CD4-positive, CD25-positive, alpha-beta regulatory T cell (primary cell): ENCODE data around the gene CYP2B6. TPM values are rescaled to one million over a fixed set of nuclear protein-coding genes. Genes with fewer than 3 reads are reported as not detected.

Experiments used
- ATAC-seq, 2 donors: fragments of 150-1000 bp; cut with Tn5 transposase; one replicate each; pipeline ENCODE4 v1.10.0; 2021; ENCODE audit warnings: low read depth in 2 of 2, moderate number of reproducible peaks in 2 of 2, moderate library complexity in 1 of 2
- DNase-seq, 3 donors: peaks; one replicate each; pipeline versions ENCODE4 v3.0.0 to v3.0.0-alpha.2; 2012 to 2022; ENCODE audit warnings: mixed read lengths in 1 of 3
- H3K27ac ChIP-seq: one replicate; pipeline ENCODE4 v1.7.0; 2013; ENCODE audit warnings: mild to moderate bottlenecking, low read length; ENCODE audit not compliant: insufficient read depth, poor library complexity, severe bottlenecking
- H3K27me3 ChIP-seq: one replicate; pipeline ENCODE4 v1.7.0; 2013; ENCODE audit warnings: low read length; ENCODE audit not compliant: control insufficient read depth, insufficient read depth
- H3K36me3 ChIP-seq: one replicate; pipeline ENCODE4 v1.7.0; 2013; ENCODE audit warnings: mild to moderate bottlenecking, low read length, moderate library complexity; ENCODE audit not compliant: control insufficient read depth, insufficient read depth
- H3K4me1 ChIP-seq: 2 replicates; pipeline ENCODE4 v1.7.0; 2013; ENCODE audit warnings: mild to moderate bottlenecking, low read length; ENCODE audit not compliant: insufficient read depth, control insufficient read depth, poor library complexity, severe bottlenecking
- H3K4me3 ChIP-seq: one replicate; pipeline ENCODE4 v1.7.0; 2013; ENCODE audit warnings: low read depth, mild to moderate bottlenecking, low read length, moderate library complexity
- H3K9me3 ChIP-seq, 2 experiments: 1 replicate in 1 of 2; 2 replicates in 1 of 2; pipeline ENCODE4 v1.7.0; 2013; ENCODE audit warnings: low read length in 2 of 2, mild to moderate bottlenecking in 1 of 2, moderate library complexity in 1 of 2; ENCODE audit not compliant: control insufficient read depth in 2 of 2
- H3K27ac Mint-ChIP-seq, 3 donors: one replicate each; pipeline ENCODE4 v1.8.0; 2020 to 2022; ENCODE audit warnings: mild to moderate bottlenecking in 3 of 3, mixed read lengths in 3 of 3, moderate library complexity in 2 of 3
- H3K27me3 Mint-ChIP-seq: one replicate; pipeline ENCODE4 v1.8.0; 2022; ENCODE audit warnings: mild to moderate bottlenecking, mixed read lengths
- H3K36me3 Mint-ChIP-seq: one replicate; pipeline ENCODE4 v1.8.0; 2020; ENCODE audit warnings: mixed read lengths
- H3K4me1 Mint-ChIP-seq, 4 donors: one replicate each; pipeline ENCODE4 v1.8.0; 2020 to 2022; ENCODE audit warnings: mixed read lengths in 4 of 4, mild to moderate bottlenecking in 1 of 4
- H3K4me3 Mint-ChIP-seq, 4 donors: one replicate each; pipeline ENCODE4 v1.8.0; 2020 to 2022; ENCODE audit warnings: mild to moderate bottlenecking in 4 of 4, mixed read lengths in 4 of 4, moderate library complexity in 3 of 4
- H3K9me3 Mint-ChIP-seq, 7 donors: one replicate each; pipeline ENCODE4 v1.8.0; 2020 to 2022; ENCODE audit warnings: mixed read lengths in 7 of 7, mild to moderate bottlenecking in 3 of 7, moderate library complexity in 2 of 7
- polyA plus RNA-seq, 4 donors: library from polyadenylated mRNA; unstranded; fragments of 300-500 nt; fragmentation: Illumina TruSeq; gene quantifications; one replicate each; pipeline ENCODE4 v1.2.3, GENCODE V29; 2021
- total RNA-seq: library from RNA; stranded (reverse); gene quantifications from one replicate; pipeline ENCODE4 v1.2.3, GENCODE V29; 2022

Gene CYP2B6
- total RNA-seq, result not detected
- polyA plus RNA-seq, result under 1 TPM in 1 of 4 donors, not detected in 3; 0.14 TPM

DNA sequence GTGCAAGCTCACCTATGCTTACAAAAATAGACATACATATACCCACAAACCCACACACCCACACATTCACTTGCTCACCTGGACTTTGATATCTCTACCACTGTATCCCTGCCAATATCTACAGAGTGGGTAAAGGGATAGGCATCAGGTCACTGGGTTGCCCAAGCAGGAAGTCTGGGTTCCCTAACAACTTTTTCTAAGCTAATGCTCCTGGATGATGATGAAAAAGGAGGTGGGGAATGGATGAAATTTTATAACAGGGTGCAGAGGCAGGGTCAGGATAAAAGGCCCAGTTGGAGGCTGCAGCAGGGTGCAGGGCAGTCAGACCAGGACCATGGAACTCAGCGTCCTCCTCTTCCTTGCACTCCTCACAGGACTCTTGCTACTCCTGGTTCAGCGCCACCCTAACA lies at the start of gene CYP2B6:
TSS of gene CYP2B6 (plus strand) at position 311 of the 410 bp plus-strand sequence. CDS start at position 335, 24 bp downstream.
- Histone ChIP-seq H3K9me3 (no peaks in the 10 kb centered on the region), H3K4me1 (no peaks in the 10 kb centered on the region), H3K36me3 (no peaks in the 10 kb centered on the region), H3K27me3 (peaks cover 7% of the 10 kb centered on the region), H3K4me3 (no peak within 1 kb of the TSS), H3K27ac (no peak within 1 kb of the TSS)
- no peaks in the 10 kb centered on the region for H3K4me1 Mint-ChIP-seq
- H3K9me3 Mint-ChIP-seq, result peaks cover 0 to 8% (median 0%) of the 10 kb centered on the region in 7 donors
- ATAC-seq (no peak), DNase-seq (no peak)
- H3K27me3 Mint-ChIP-seq, result peaks cover 34% of the 10 kb centered on the region
- no peak within 1 kb of the TSS for H3K27ac Mint-ChIP-seq
- H3K4me3 Mint-ChIP-seq, result no peak within 1 kb of the TSS
- no peaks in the 10 kb centered on the region for H3K36me3 Mint-ChIP-seq

DNA sequence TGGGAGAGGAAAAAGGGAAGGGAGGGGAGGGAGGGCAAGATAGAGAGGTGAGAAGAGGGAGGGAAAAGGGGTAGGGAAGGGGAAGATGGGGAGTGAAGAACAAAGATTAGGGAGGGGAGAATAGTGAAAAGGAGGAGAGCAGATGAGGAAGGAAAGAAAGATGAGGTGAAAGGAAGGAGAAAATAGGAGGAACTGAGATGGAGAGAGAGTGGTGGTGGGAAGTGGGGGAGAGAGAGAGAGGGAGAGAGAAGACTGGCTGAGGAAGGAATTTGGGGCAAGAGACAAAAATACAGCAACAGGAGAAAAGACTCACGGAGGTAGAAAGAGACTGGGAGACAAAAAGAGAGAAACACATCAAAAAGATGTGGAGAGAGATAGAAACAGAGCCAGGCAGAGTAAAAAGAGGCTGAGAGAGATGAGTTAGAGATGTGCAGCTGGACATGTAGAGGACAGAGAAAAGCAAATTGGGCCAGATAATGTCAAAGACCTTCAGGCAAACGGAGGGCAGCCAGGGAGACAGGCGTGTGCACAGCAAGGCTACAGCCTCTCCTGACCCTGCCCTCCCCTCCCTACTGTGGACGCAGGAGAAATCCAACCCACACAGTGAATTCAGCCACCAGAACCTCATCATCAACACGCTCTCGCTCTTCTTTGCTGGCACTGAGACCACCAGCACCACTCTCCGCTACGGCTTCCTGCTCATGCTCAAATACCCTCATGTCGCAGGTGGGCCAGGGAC lies 49.4 kb upstream of the CYP2B6 start:
- no peak overlapping the region for H3K4me3 Mint-ChIP-seq
- no peaks in the 10 kb centered on the region for H3K36me3 Mint-ChIP-seq
- no peaks in the 10 kb centered on the region for H3K4me1 ChIP-seq
- H3K36me3 ChIP-seq, result no peaks in the 10 kb centered on the region
- peaks cover 0 to 4% (median 0%) of the 10 kb centered on the region in 7 donors for H3K9me3 Mint-ChIP-seq
- no peak overlapping the region for H3K27ac Mint-ChIP-seq
- ATAC-seq (no peak), DNase-seq (no peak)
- no peaks in the 10 kb centered on the region for H3K4me1 Mint-ChIP-seq
- no peak overlapping the region for H3K4me3 ChIP-seq
- H3K27ac ChIP-seq, result no peak overlapping the region
- H3K27me3 Mint-ChIP-seq, result peaks cover 17% of the 10 kb centered on the region
- H3K9me3 ChIP-seq, result no peaks in the 10 kb centered on the region
- peaks cover 6% of the 10 kb centered on the region for H3K27me3 ChIP-seq

DNA sequence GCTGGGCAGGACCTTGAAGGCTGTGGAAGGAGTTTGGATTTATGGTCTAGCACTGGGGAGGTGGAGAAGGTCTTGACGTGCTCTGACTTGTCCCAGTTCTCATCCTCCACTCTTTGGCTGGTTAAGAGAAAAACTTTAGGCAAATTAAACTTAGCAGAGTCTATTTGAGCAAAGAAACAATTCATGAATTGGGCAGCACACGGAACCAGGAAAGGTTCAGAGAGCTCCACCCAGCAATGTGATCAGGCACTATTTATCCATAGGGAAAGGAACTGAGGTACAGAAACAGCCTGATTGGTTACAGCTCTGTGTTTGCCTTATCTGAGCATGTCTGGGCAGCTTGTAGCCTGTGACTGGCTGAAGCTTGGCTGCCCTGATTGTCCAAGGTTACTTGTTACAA lies 45.4 kb upstream of the CYP2B6 start:
- Mint-ChIP-seq H3K27me3 (peaks cover 19% of the 10 kb centered on the region), H3K4me1 (no peaks in the 10 kb centered on the region), H3K27ac (no peak overlapping the region), H3K36me3 (no peaks in the 10 kb centered on the region), H3K4me3 (no peak overlapping the region), H3K9me3 (peaks cover 0 to 7% (median 1%) of the 10 kb centered on the region in 7 donors)
- Histone ChIP-seq H3K4me3 (no peak overlapping the region), H3K9me3 (no peaks in the 10 kb centered on the region), H3K27me3 (peaks cover 7% of the 10 kb centered on the region), H3K36me3 (no peaks in the 10 kb centered on the region), H3K27ac (no peak overlapping the region), H3K4me1 (no peaks in the 10 kb centered on the region)
- ATAC-seq (no peak), DNase-seq (no peak)

DNA sequence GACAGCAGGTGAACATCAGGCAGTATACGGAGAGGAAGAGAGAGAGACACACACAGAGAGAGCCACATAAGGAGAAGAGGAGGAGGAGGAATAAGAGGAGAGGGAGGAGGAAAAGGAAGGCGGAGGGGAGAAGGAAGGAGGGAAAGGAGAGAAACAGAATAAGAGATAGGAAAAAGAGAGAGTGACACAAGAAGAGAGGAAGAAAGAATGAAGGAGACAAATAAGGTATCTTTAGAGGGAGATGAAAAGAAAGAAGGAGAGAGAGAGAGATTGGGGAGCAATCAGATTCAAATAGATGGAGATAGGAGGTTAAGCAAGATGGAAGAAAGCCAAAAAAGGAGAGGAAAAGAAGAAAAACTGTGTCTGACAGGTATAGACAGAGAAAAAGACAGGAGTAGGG lies 44.0 kb upstream of the CYP2B6 start:
- ATAC-seq, result no peak
- H3K27ac ChIP-seq, result no peak overlapping the region
- H3K27ac Mint-ChIP-seq, result no peak overlapping the region

DNA sequence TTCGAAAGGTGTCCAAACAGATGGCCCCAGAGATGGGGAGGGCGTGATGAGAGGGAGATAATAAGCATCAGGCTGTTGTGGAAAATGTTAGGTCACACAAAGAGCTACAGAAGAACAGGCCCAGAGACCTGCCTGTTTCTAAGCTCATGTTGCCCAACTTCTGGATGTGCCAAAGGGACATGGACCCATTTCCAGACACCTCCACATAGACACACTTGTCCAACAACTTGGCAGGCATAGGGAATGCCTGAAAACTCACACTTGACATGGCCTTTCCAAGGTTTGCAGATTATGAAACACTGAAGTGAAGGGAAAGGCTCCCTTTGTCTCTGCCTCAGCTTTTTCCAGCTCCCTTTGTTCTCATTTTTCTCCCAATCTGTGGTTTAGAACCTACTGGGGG lies 43.5 kb upstream of the CYP2B6 start:
- Mint-ChIP-seq H3K27me3 (peaks cover 19% of the 10 kb centered on the region), H3K27ac (no peak overlapping the region), H3K4me1 (no peaks in the 10 kb centered on the region), H3K4me3 (no peak overlapping the region), H3K9me3 (peaks cover under 1 to 14% (median 10%) of the 10 kb centered on the region in 7 donors), H3K36me3 (no peaks in the 10 kb centered on the region)
- no peak for DNase-seq
- no peak for ATAC-seq
- Histone ChIP-seq H3K27me3 (peaks cover 8% of the 10 kb centered on the region), H3K4me3 (no peak overlapping the region), H3K36me3 (no peaks in the 10 kb centered on the region), H3K9me3 (peaks cover 0 to 5% of the 10 kb centered on the region in 2 experiments), H3K27ac (no peak overlapping the region), H3K4me1 (no peaks in the 10 kb centered on the region)

More for the DNA sequence above, 44.0 kb upstream of the CYP2B6 start:
- H3K4me3 Mint-ChIP-seq, result no peak overlapping the region
- Histone ChIP-seq H3K27me3 (peaks cover 8% of the 10 kb centered on the region), H3K4me3 (no peak overlapping the region), H3K4me1 (no peaks in the 10 kb centered on the region), H3K36me3 (no peaks in the 10 kb centered on the region), H3K9me3 (peaks cover 0 to 5% of the 10 kb centered on the region in 2 experiments)
- no peaks in the 10 kb centered on the region for H3K36me3 Mint-ChIP-seq
- H3K9me3 Mint-ChIP-seq, result peaks cover 0 to 10% (median 5%) of the 10 kb centered on the region in 7 donors
- H3K4me1 Mint-ChIP-seq, result no peaks in the 10 kb centered on the region
- peaks cover 19% of the 10 kb centered on the region for H3K27me3 Mint-ChIP-seq
- no peak for DNase-seq

DNA sequence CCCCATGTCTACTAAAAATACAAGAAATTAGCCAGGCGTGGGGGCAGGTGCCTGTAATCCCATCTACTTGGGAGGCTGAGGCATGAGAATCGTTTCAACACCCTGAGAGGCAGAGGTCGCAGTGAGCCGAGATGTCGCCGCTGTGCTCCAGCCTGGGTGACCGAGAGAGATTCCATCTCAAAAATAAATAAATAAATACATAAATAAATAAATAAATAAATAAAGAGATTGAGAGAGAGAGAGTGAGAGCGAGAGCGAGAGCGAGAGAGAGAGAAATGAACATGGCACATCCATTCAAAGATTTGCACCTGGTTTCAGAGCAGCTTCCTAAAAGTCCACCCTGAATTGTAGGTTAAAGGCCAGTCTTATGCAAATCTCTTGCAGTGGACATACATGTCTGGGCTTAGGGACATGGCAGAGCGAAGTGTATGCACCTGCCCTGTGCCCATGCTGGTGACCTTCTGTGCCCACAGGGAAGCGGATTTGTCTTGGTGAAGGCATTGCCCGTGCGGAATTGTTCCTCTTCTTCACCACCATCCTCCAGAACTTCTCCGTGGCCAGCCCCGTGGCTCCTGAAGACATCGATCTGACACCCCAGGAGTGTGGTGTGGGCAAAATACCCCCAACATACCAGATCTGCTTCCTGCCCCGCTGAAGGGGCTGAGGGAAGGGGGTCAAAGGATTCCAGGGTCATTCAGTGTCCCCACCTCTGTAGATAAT lies 42.3 kb upstream of the CYP2B6 start:
- Mint-ChIP-seq H3K4me3 (no peak overlapping the region), H3K27ac (peak overlapping the region in 1 of 3 donors; percentile 49), H3K36me3 (no peaks in the 10 kb centered on the region), H3K27me3 (peaks cover 19% of the 10 kb centered on the region), H3K9me3 (peaks cover 3 to 25% (median 10%) of the 10 kb centered on the region in 7 donors), H3K4me1 (no peaks in the 10 kb centered on the region)
- H3K9me3 ChIP-seq, result peaks cover 12 to 15% of the 10 kb centered on the region in 2 experiments
- ATAC-seq, result no peak
- H3K4me3 ChIP-seq, result no peak overlapping the region
- H3K36me3 ChIP-seq, result no peaks in the 10 kb centered on the region
- H3K27me3 ChIP-seq, result peaks cover 6% of the 10 kb centered on the region
- DNase-seq, result no peak
- no peak overlapping the region for H3K27ac ChIP-seq
- no peaks in the 10 kb centered on the region for H3K4me1 ChIP-seq

DNA sequence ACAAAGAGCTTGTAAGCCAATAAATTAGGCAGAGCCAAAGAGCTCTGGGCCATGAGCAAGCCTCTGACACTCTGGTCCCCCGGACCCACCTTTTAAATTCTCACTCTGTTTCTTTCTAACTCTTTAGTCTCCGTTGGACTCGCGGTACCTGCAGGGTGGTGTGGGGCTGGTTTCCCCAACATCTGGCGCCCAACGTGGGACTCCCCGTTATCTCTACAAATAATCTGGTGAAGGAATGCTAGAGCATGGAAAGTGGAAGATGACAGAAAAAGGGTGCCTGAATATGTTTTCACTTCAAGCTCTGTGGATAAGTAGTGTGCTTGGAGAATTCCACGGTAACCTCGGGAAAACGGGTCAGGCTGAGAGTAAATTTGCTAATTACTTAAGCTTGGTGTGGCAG lies 36.5 kb upstream of the CYP2B6 start:
- Mint-ChIP-seq H3K36me3 (no peaks in the 10 kb centered on the region), H3K4me3 (peak overlapping the region in 1 of 4 donors; percentile 68), H3K27ac (no peak overlapping the region), H3K9me3 (peaks cover 3 to 52% (median 15%) of the 10 kb centered on the region in 7 donors), H3K27me3 (peaks cover 4% of the 10 kb centered on the region), H3K4me1 (no peaks in the 10 kb centered on the region)
- DNase-seq, result peak in 1 of 3 donors; percentile 2
- no peak overlapping the region for H3K4me3 ChIP-seq
- H3K36me3 ChIP-seq, result no peaks in the 10 kb centered on the region
- peaks cover 2% of the 10 kb centered on the region for H3K27me3 ChIP-seq
- no peak overlapping the region for H3K27ac ChIP-seq
- no peak for ATAC-seq
- peaks cover 43 to 48% of the 10 kb centered on the region in 2 experiments for H3K9me3 ChIP-seq
- H3K4me1 ChIP-seq, result no peaks in the 10 kb centered on the region
